Body of pancreas (tissue), 4 donors: Measurements from ENCODE around the gene REXO1. TPM values are rescaled to one million over a fixed set of nuclear protein-coding genes. Genes with fewer than 3 reads are reported as not detected.

Experiments
- ATAC-seq: fragments of 150-250 bp; one replicate; pipeline ENCODE4 v1.9.1; 2016
- DNase-seq, 4 donors: peaks; one replicate each; pipeline ENCODE4 v3.0.0-alpha.2; 2019
- H3K27ac ChIP-seq, 4 donors: fragments of 200-600 bp; sonication (generic); 1 replicate in 3 of 4; 2 replicates in 1 of 4; pipeline versions ENCODE4 v1.5.1 to v1.6.1; 2016 to 2019; ENCODE audit warnings: mild to moderate bottlenecking in 1 of 4, mixed read lengths in 1 of 4, moderate library complexity in 1 of 4
- H3K27me3 ChIP-seq, 2 donors: fragments of 200-600 bp; sonication (generic); one replicate each; pipeline ENCODE4 v1.6.0; 2016; ENCODE audit warnings: mild to moderate bottlenecking in 1 of 2
- H3K36me3 ChIP-seq, 2 donors: fragments of 200-600 bp; sonication (generic); replicated peaks in 1 of 2; 2 replicates each; pipeline ENCODE4 v1.5.1; 2016; ENCODE audit warnings: low read depth in 2 of 2; ENCODE audit not compliant: insufficient read depth in 1 of 2
- H3K4me1 ChIP-seq: fragments of 200-600 bp; sonication (generic); one replicate; pipeline ENCODE4 v1.6.0; 2016
- H3K4me3 ChIP-seq, 2 donors: fragments of 200-600 bp; sonication (generic); 1 replicate in 1 of 2; 2 replicates in 1 of 2; pipeline ENCODE4 v1.5.1; 2016 to 2019
- H3K9me3 ChIP-seq, 3 donors: fragments of 200-600 bp; sonication (generic); 1 replicate in 2 of 3; 2 replicates in 1 of 3; pipeline ENCODE4 v1.5.1; 2016
- POLR2A ChIP-seq, 3 donors: fragments of 450-650 bp; IDR thresholded peaks; one replicate each; pipeline ENCODE4 v1.6.1; 2016; ENCODE audit warnings: antibody characterized with exemption in 3 of 3, mild to moderate bottlenecking in 2 of 3
- WGBS, 2 donors: methylation state at CpG; one replicate each; pipeline ENCODE4 v1.1.5; 2017; 5-methylcytosine and 5-hydroxymethylcytosine counted together
- intact Hi-C: fragments of 100-400 bp; cut with DNase I; formaldehyde crosslinking; loops from one replicate; pipeline ENCODE4 v1.15.1; 2023
- total RNA-seq, 2 donors: library from RNA; depleted of rRNA; stranded (reverse); fragments of >200 nt; gene quantifications; one replicate each; pipeline ENCODE4 v1.1.0, GENCODE V29; 2016
- TF ChIP-seq, protein P1 (sequence below), 7 experiments: fragments of 450-650 bp in 4 of 7; fragments of 200-600 bp in 3 of 7; sonication (generic) in 3 of 7; IDR thresholded peaks; one replicate each; pipeline ENCODE4 v1.5.1; 2016 to 2019; ENCODE audit warnings: antibody characterized with exemption in 7 of 7

REXO1 gene
- total RNA-seq, 2 donors from 2014 or later = 16.6 to 19.8 TPM

DNA sequence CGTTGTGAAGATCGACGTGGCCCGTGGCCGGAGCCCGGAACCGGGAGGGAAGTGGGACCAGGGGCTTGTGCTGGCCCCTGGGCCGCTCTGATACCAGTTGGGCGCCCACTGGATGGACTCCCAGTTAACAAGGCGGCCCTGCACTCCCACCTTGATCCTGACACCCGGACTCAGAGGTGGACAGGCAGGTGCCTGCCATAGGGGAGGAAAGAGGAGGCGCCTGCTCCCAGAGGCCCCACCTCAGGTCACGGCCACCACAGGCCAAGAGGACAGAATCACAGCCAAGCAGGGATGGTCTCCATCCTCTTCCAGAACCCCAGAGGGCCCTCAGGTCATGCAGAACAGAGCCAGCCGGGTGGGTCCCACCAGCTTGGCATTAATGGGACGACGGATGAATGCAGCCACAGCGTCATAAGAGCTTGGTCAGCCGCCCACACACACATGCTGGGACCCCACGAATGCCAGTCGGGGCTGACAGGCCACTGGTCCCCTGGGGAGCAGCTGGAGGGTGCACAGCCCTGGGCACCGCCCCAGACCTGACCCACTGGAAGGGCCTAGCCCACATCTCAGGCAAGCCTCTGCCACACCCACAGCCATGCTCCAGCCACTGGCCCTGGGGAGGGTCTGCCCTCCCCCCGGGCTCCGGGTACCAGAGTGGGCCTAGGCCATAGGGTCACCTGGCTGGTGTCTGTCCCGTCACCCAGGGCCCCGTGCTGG lies 24.7 kb upstream of the REXO1 start:
- 78 to 100% methylated on average over 2 to 23 of the region's 25 CpGs for WGBS, 2 donors
- Histone ChIP-seq H3K9me3 (no peaks in the 10 kb centered on the region), H3K27me3 (no peaks in the 10 kb centered on the region), H3K36me3 (no peaks in the 10 kb centered on the region), H3K27ac (peak overlapping the region; percentile 71 to 97 (median 82)), H3K4me3 (no peak overlapping the region), H3K4me1 (peaks cover 55% of the 10 kb centered on the region)
- DNase-seq = no peak
- intact Hi-C loops = no loop called here
- no peak for ATAC-seq
- no peak for TF ChIP-seq POLR2A (IDR thresholded peaks at IDR 0.05)
- TF ChIP-seq, protein P1, sequence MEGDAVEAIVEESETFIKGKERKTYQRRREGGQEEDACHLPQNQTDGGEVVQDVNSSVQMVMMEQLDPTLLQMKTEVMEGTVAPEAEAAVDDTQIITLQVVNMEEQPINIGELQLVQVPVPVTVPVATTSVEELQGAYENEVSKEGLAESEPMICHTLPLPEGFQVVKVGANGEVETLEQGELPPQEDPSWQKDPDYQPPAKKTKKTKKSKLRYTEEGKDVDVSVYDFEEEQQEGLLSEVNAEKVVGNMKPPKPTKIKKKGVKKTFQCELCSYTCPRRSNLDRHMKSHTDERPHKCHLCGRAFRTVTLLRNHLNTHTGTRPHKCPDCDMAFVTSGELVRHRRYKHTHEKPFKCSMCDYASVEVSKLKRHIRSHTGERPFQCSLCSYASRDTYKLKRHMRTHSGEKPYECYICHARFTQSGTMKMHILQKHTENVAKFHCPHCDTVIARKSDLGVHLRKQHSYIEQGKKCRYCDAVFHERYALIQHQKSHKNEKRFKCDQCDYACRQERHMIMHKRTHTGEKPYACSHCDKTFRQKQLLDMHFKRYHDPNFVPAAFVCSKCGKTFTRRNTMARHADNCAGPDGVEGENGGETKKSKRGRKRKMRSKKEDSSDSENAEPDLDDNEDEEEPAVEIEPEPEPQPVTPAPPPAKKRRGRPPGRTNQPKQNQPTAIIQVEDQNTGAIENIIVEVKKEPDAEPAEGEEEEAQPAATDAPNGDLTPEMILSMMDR (IDR thresholded peaks at IDR 0.05) = no peak

DNA sequence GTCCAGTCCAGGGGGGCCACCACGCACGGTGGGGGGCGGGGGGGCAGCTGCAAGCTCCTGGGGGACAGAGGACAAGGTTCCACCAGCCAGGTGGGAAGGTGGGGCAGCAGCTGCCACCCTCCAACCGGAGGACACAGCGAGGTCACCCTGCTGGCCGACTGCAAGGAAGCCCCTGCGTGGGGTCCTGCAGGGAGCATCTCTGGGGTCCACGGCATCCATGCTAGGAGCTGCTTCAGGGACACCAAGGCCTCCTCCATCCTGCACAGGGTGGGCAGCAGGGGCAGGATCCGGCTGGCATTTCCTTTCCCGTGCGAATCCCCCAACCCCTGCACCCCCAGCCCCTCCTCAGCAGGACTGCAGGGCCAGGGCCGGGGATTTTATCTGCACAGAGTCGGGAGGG lies 23.3 kb upstream of the REXO1 start:
- peak overlapping the region in 1 of 4 donors; percentile 97 for H3K27ac ChIP-seq
- H3K27me3 ChIP-seq = no peaks in the 10 kb centered on the region
- TF ChIP-seq, protein P1 (IDR thresholded peaks at IDR 0.05) = no peak
- no peak for TF ChIP-seq POLR2A (IDR thresholded peaks at IDR 0.05)
- H3K36me3 ChIP-seq = no peaks in the 10 kb centered on the region
- intact Hi-C loops = no loop called here
- WGBS, 2 donors = 72 to 100% methylated on average over 1 to 13 of the region's 13 CpGs
- H3K4me3 ChIP-seq = no peak overlapping the region
- no peaks in the 10 kb centered on the region for H3K9me3 ChIP-seq
- H3K4me1 ChIP-seq = peaks cover 53% of the 10 kb centered on the region
- no peak for ATAC-seq
- DNase-seq = no peak

DNA sequence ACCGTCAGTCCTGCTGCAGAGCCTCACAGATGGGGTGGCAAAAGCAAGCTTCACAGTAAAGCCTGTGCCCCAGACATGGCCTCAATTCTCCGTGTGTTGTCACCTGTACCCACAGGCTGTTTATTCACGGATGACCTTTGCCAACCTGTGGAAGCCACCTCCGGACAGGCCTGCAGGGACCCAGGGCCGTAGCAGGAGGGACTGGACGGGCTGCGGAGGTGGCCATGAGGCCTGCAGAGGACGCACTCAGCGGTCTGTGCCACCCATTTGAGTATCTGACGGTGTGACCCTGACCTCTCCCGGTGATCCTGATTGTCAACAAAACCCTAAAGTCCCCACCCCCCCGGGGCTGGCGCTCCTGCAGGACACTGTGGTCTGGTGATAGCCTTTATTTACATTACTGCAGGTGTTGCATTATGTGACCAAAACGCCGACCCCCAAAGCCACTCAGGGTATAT lies 22.9 kb upstream of the REXO1 start:
- TF ChIP-seq POLR2A (IDR thresholded peaks at IDR 0.05) = no peak
- TF ChIP-seq, protein P1 (IDR thresholded peaks at IDR 0.05) = no peak
- Histone ChIP-seq H3K4me3 (no peak overlapping the region), H3K4me1 (peaks cover 49% of the 10 kb centered on the region), H3K27ac (peak overlapping the region in 1 of 4 donors; percentile 97), H3K27me3 (no peaks in the 10 kb centered on the region), H3K36me3 (no peaks in the 10 kb centered on the region), H3K9me3 (no peaks in the 10 kb centered on the region)
- ATAC-seq = no peak
- intact Hi-C loops = no loop called here
- peak in 1 of 4 donors; percentile 14 for DNase-seq
- WGBS, 2 donors = 40 to 44% methylated on average over 11 to 15 of the region's 15 CpGs

DNA sequence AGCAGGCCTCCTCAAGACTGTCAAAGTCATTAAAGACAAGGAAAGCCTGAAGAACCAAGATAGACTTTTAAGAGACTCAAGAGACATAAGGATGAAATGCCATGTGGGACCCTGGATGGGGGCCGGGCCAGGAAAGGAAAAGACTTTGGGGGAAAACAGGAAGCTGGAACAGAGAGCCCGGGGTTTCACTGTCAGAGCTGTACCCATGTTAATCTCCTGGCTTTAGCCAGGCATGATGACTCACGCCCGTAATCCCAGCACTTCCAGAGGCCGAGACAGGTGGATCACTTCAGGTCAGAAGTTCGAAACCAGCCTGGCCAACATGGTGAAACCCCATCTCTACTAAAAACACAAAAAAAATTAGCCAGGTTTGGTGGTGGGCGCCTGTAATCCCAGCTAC lies 20.7 kb upstream of the REXO1 start:
- DNase-seq (no peak), ATAC-seq (no peak)
- peaks cover 46% of the 10 kb centered on the region for H3K4me1 ChIP-seq
- H3K27me3 ChIP-seq = no peaks in the 10 kb centered on the region
- H3K27ac ChIP-seq = no peak overlapping the region
- intact Hi-C loops = no loop called here
- no peak for TF ChIP-seq POLR2A (IDR thresholded peaks at IDR 0.05)
- TF ChIP-seq, protein P1 (IDR thresholded peaks at IDR 0.05) = no peak
- H3K36me3 ChIP-seq = no peaks in the 10 kb centered on the region
- 83 to 93% methylated on average over 7 of the region's 7 CpGs for WGBS, 2 donors
- H3K9me3 ChIP-seq = no peaks in the 10 kb centered on the region
- H3K4me3 ChIP-seq = no peak overlapping the region

DNA sequence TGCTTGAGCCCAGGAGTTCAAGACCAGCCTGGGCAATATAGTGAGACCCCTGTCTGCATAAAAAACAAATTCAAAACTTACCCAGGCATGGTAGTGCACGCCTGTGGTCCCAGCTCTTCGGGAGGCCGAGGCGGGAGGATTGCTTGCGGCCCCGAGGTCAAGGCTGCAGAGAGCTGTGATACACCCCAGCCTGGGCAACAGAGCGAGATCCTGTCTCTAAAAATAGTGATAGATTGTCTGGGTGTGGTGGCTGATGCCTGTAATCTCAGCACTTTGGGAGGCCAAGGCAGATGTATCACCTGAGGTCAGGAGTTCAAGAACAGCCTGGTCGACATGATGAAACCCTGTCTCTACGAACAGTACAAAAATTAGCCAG lies 19.1 kb upstream of the REXO1 start:
- WGBS, 2 donors = 86 to 93% methylated on average over 8 to 9 of the region's 9 CpGs
- intact Hi-C loops = no loop called here
- no peaks in the 10 kb centered on the region for H3K36me3 ChIP-seq
- TF ChIP-seq POLR2A (IDR thresholded peaks at IDR 0.05) = no peak
- no peak overlapping the region for H3K27ac ChIP-seq
- no peaks in the 10 kb centered on the region for H3K27me3 ChIP-seq
- DNase-seq (no peak), ATAC-seq (no peak)
- peaks cover 31% of the 10 kb centered on the region for H3K4me1 ChIP-seq
- H3K9me3 ChIP-seq = no peaks in the 10 kb centered on the region
- no peak overlapping the region for H3K4me3 ChIP-seq
